Measurements from ENCODE around the gene RTP3.

The RTP3 gene

DNA sequence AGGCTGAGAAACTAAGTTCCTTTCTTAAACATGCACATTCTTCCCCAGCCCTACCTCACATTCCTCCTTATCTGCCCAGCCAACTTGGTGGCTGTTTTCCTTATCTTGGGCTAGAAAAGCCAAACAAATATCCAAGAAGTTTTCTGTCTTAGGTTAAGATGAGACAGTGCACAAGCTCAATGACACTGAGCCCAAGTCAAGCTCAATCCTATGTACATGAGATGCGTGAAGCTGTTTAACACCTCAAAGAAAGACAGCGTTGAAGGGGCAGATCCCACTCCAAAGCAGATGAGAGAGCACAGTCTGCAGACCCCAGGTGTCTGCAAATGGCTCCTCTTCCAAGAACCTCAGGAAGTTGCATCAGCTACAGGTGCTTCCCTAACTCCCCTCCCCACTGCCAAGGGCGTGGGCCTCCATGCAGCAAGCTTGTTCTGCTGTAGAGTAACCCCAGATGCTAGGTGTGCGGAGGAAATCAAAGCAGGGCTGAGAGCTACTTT, 51.7 kb downstream of the RTP3 start:
- no peak for DNase-seq

- no peak for DNase-seq
These were observed 52.2 kb downstream of the RTP3 start for GRCh38 chr3:46549989-46550388.
